HepG2 (cell line): Measurements from ENCODE around the gene OASL. TPM values are rescaled to one million over a fixed set of nuclear protein-coding genes. Genes with fewer than 3 reads are reported as not detected.

Experiments used
- FLYWCH1 ChIP-seq: sonication (generic); formaldehyde crosslinking; IDR thresholded peaks from 2 replicates; pipeline ENCODE4 v1.8.1; 2023; ENCODE audit warnings: mild to moderate bottlenecking, missing genetic modification reagents
- HMG20A ChIP-seq: IDR thresholded peaks from 2 replicates; pipeline ENCODE4 v1.6.1; 2016; ENCODE audit warnings: borderline replicate concordance
- MIXL1 ChIP-seq: IDR thresholded peaks from 2 replicates; pipeline ENCODE4 v1.6.1; 2016
- NCOA2 ChIP-seq: sonication (generic); formaldehyde crosslinking; IDR thresholded peaks from 2 replicates; pipeline ENCODE4 v1.8.0; 2022; ENCODE audit warnings: inconsistent platforms
- NRL ChIP-seq: sonication (generic); formaldehyde crosslinking; IDR thresholded peaks from 2 replicates; pipeline ENCODE4 v1.5.0; 2020; ENCODE audit warnings: missing genetic modification reagents, mild to moderate bottlenecking, moderate library complexity, borderline replicate concordance
- STAG1 ChIP-seq: sonication (generic); formaldehyde crosslinking; IDR thresholded peaks from 2 replicates; pipeline ENCODE4 v1.4.0; 2020; ENCODE audit warnings: missing genetic modification reagents
- SUZ12 ChIP-seq: fragments of 150-350 bp; IDR thresholded peaks from 2 replicates; pipeline ENCODE4 v1.6.1; 2014; ENCODE audit warnings: low read depth, low read length
- ZBTB38 ChIP-seq: sonication (generic); formaldehyde crosslinking; IDR thresholded peaks from 2 replicates; pipeline ENCODE4 v1.5.1; 2020; ENCODE audit warnings: mild to moderate bottlenecking, missing genetic modification reagents
- ZFP36 ChIP-seq: fragments of 150-350 bp; IDR thresholded peaks from 2 replicates; pipeline ENCODE4 v1.6.1; 2018; ENCODE audit warnings: borderline replicate concordance, low read length, low read depth; ENCODE audit not compliant: partially characterized antibody
- ZFP41 ChIP-seq: sonication (generic); formaldehyde crosslinking; IDR thresholded peaks from 2 replicates; pipeline ENCODE4 v1.4.0; 2020; ENCODE audit warnings: mild to moderate bottlenecking, missing genetic modification reagents, borderline replicate concordance
- ZFP90 ChIP-seq: sonication (generic); formaldehyde crosslinking; IDR thresholded peaks from 2 replicates; pipeline ENCODE4 v1.8.0; 2022; ENCODE audit warnings: missing genetic modification reagents, mild to moderate bottlenecking, inconsistent platforms, borderline replicate concordance
- ZNF326 ChIP-seq: sonication (generic); formaldehyde crosslinking; IDR thresholded peaks from 2 replicates; pipeline ENCODE4 v1.4.0; 2020; ENCODE audit warnings: missing genetic modification reagents, borderline replicate concordance
- ZNF839 ChIP-seq: sonication (generic); formaldehyde crosslinking; IDR thresholded peaks from 2 replicates; pipeline ENCODE4 v1.4.0; 2020; ENCODE audit warnings: missing genetic modification reagents, mild to moderate bottlenecking, borderline replicate concordance
- ZZZ3 ChIP-seq: sonication (generic); formaldehyde crosslinking; IDR thresholded peaks from 2 replicates; pipeline ENCODE4 v1.4.0; 2020; ENCODE audit warnings: missing genetic modification reagents, mild to moderate bottlenecking, borderline replicate concordance
- polyA plus RNA-seq, 8 experiments: library from polyadenylated mRNA; depleted of rRNA in 3 of 8; stranded (reverse) in 7 of 8; unstranded in 1 of 8; fragments of >200 nt; fragmentation: Illumina TruSeq in 4 of 8; extraction: Trizol in 4 of 8; gene quantifications; 2 replicates each; pipeline versions ENCODE4 v1.2.1 to v1.2.3, GENCODE V29; 2011 to 2016; ENCODE audit warnings: low read depth in 4 of 8, missing spikeins in 1 of 8, mixed read lengths in 1 of 8; ENCODE audit not compliant: insufficient read depth in 1 of 8
- total RNA-seq, 5 experiments: library from RNA; depleted of rRNA; stranded (reverse); fragments of >200 nt; fragmentation: Illumina TruSeq; extraction: Trizol; gene quantifications; 2 replicates each; pipeline ENCODE4 v1.2.3, GENCODE V29; 2016; ENCODE audit warnings: low read depth in 1 of 5
- TF ChIP-seq, protein P1 (sequence below): sonication (generic); formaldehyde crosslinking; IDR thresholded peaks from 2 replicates; pipeline ENCODE4 v1.4.0; 2020; ENCODE audit warnings: mild to moderate bottlenecking, missing genetic modification reagents
- TF ChIP-seq, protein P2 (sequence below): sonication (generic); formaldehyde crosslinking; IDR thresholded peaks from 2 replicates; pipeline ENCODE4 v1.4.0; 2020; ENCODE audit warnings: missing genetic modification reagents, mild to moderate bottlenecking, borderline replicate concordance
- TF ChIP-seq, protein P3 (sequence below): sonication (generic); IDR thresholded peaks from 2 replicates; pipeline ENCODE4 v1.6.1; 2016; ENCODE audit warnings: low read depth, borderline replicate concordance
- TF ChIP-seq, protein P4 (sequence below): sonication (generic); formaldehyde crosslinking; IDR thresholded peaks from 2 replicates; pipeline ENCODE4 v1.5.1; 2020; ENCODE audit warnings: missing genetic modification reagents, mild to moderate bottlenecking, borderline replicate concordance
- TF ChIP-seq, protein P5 (sequence below): sonication (generic); formaldehyde crosslinking; IDR thresholded peaks from 2 replicates; pipeline ENCODE4 v1.8.0; 2022; ENCODE audit warnings: low read depth, missing genetic modification reagents

The OASL gene
- total and polyA plus RNA-seq, 2 of the 13 experiments (the other 11 are each of a cell fraction or from before 2014, with no cell fraction given) = 0.11 to 0.22 TPM

DNA sequence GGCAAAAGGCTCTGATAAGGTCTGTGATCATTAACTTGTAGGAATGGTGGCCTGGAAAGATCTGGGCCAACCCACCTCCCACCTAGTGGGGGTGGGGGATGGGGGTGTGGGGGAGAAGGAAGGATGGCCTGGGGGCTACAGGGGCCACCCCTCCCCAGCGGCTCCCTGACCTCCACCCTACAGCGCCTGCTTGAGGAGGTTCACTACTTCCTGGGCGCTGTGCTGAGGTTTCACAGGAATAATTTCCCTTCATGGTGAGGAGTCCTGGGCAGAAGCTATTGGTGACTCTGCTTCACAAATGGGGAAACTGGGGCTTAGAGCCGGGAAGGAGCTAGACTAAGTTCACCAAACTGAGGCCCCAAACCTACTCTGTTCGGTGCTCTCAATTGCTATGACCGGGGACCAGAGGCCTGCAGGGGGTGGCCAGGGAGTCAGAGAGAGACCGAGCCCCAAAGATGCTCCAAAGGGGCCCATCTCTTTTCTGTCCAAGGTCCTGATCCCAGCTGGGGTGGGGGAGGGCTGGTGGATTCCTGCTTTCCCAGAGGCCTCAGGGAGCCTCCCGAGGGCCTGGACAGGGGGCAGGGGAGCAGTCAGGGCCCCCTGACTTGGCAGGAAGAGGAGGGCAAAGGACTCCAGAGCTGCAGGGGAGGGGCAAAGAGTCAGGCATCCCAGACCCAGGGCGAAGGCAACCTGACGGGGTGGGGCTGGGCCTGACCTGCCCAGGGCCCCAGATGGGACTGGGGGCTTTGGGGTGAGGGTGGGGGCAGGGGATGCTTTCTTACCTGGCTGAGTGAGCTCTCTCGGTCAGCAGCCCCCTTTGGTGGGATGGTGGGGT is 59.0 kb downstream of the OASL start (continued):
- TF ChIP-seq, protein P1, sequence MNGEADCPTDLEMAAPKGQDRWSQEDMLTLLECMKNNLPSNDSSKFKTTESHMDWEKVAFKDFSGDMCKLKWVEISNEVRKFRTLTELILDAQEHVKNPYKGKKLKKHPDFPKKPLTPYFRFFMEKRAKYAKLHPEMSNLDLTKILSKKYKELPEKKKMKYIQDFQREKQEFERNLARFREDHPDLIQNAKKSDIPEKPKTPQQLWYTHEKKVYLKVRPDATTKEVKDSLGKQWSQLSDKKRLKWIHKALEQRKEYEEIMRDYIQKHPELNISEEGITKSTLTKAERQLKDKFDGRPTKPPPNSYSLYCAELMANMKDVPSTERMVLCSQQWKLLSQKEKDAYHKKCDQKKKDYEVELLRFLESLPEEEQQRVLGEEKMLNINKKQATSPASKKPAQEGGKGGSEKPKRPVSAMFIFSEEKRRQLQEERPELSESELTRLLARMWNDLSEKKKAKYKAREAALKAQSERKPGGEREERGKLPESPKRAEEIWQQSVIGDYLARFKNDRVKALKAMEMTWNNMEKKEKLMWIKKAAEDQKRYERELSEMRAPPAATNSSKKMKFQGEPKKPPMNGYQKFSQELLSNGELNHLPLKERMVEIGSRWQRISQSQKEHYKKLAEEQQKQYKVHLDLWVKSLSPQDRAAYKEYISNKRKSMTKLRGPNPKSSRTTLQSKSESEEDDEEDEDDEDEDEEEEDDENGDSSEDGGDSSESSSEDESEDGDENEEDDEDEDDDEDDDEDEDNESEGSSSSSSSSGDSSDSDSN = peak; percentile 72
- TF ChIP-seq, protein P2, sequence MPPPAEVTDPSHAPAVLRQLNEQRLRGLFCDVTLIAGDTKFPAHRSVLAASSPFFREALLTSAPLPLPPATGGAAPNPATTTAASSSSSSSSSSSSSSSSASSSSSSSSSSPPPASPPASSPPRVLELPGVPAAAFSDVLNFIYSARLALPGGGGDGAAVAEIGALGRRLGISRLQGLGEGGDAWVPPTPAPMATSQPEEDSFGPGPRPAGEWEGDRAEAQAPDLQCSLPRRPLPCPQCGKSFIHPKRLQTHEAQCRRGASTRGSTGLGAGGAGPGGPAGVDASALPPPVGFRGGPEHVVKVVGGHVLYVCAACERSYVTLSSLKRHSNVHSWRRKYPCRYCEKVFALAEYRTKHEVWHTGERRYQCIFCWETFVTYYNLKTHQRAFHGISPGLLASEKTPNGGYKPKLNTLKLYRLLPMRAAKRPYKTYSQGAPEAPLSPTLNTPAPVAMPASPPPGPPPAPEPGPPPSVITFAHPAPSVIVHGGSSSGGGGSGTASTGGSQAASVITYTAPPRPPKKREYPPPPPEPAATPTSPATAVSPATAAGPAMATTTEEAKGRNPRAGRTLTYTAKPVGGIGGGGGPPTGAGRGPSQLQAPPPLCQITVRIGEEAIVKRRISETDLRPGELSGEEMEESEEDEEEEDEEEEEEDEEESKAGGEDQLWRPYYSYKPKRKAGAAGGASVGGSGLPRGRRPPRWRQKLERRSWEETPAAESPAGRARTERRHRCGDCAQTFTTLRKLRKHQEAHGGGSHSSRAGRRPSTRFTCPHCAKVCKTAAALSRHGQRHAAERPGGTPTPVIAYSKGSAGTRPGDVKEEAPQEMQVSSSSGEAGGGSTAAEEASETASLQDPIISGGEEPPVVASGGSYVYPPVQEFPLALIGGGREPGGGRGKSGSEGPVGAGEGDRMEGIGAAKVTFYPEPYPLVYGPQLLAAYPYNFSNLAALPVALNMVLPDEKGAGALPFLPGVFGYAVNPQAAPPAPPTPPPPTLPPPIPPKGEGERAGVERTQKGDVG (CRISPR knock-in tag) = peak; percentile 77; the same call in 1 of the 2 replicates
- no peak for TF ChIP-seq NRL (CRISPR knock-in tag)
- TF ChIP-seq STAG1 = no peak
- TF ChIP-seq SUZ12 = no peak
- TF ChIP-seq, protein P3, sequence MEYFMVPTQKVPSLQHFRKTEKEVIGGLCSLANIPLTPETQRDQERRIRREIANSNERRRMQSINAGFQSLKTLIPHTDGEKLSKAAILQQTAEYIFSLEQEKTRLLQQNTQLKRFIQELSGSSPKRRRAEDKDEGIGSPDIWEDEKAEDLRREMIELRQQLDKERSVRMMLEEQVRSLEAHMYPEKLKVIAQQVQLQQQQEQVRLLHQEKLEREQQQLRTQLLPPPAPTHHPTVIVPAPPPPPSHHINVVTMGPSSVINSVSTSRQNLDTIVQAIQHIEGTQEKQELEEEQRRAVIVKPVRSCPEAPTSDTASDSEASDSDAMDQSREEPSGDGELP = peak; percentile 93
- peak; percentile 80 for TF ChIP-seq ZFP90
- no peak for TF ChIP-seq ZFP41
- TF ChIP-seq MIXL1 (CRISPR knock-in tag) = no peak
- TF ChIP-seq HMG20A = no peak
- no peak for TF ChIP-seq ZNF326 (CRISPR knock-in tag)
- TF ChIP-seq ZZZ3 (CRISPR knock-in tag) = no peak
- TF ChIP-seq FLYWCH1 = no peak
- 0 out of 2 replicates have a peak, but pooled peaks have one; percentile 61 for TF ChIP-seq ZNF839 (CRISPR knock-in tag)
- no peak for TF ChIP-seq ZFP36
- TF ChIP-seq, protein P4, sequence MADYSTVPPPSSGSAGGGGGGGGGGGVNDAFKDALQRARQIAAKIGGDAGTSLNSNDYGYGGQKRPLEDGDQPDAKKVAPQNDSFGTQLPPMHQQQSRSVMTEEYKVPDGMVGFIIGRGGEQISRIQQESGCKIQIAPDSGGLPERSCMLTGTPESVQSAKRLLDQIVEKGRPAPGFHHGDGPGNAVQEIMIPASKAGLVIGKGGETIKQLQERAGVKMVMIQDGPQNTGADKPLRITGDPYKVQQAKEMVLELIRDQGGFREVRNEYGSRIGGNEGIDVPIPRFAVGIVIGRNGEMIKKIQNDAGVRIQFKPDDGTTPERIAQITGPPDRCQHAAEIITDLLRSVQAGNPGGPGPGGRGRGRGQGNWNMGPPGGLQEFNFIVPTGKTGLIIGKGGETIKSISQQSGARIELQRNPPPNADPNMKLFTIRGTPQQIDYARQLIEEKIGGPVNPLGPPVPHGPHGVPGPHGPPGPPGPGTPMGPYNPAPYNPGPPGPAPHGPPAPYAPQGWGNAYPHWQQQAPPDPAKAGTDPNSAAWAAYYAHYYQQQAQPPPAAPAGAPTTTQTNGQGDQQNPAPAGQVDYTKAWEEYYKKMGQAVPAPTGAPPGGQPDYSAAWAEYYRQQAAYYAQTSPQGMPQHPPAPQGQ (CRISPR knock-in tag) = no peak
- TF ChIP-seq ZBTB38 (CRISPR knock-in tag) = no peak
- TF ChIP-seq NCOA2 = peak; percentile 72
- TF ChIP-seq, protein P5, sequence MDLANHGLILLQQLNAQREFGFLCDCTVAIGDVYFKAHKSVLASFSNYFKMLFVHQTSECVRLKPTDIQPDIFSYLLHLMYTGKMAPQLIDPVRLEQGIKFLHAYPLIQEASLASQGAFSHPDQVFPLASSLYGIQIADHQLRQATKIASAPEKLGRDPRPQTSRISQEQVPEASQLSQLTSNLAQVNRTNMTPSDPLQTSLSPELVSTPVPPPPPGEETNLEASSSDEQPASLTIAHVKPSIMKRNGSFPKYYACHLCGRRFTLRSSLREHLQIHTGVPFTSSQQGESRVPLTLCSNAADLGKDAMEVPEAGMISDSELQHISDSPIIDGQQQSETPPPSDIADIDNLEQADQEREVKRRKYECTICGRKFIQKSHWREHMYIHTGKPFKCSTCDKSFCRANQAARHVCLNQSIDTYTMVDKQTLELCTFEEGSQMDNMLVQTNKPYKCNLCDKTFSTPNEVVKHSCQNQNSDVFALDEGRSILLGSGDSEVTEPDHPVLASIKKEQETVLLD (CRISPR knock-in tag) = no peak
